K562 (cell line): Measurements from ENCODE around the gene N4BP2L1. TPM values are rescaled to one million over a fixed set of nuclear protein-coding genes. Genes with fewer than 3 reads are reported as not detected.

ENCODE experiments used
- ATAC-seq: fragments of 200-7000 bp; cut with Tn5 transposase; 3 replicates; pipeline ENCODE4 v1.9.1; 2020; ENCODE audit warnings: moderate library complexity
- BruUV-seq: library from RNA; stranded (reverse); fragments of 400-500 nt; replicated peaks from 2 replicates; lab custom pipeline; 2021; lab: Mats Ljungman, UMichigan
- CTCF ChIA-PET: fragments of 300-600 bp; formaldehyde crosslinking; extraction: SDS; loops from one replicate; lab custom pipeline; 2021; ENCODE audit warnings: low intra/inter-chr PET ratio; lab: Yijun Ruan, JAX
- POLR2A ChIA-PET: fragments of 300-600, 350-650 bp; sonication (Branson Sonifier 250); formaldehyde crosslinking; extraction: SDS; loops from one replicate; lab custom pipeline; 2021; ENCODE audit warnings: antibody characterized with exemption, inconsistent platforms; lab: Yijun Ruan, JAX
- DNase-seq, 4 experiments: peaks; one replicate each; pipeline versions ENCODE4 v3.0.0 to v3.0.0-alpha.2; 2011 to 2018; ENCODE audit warnings: low spot score in 3 of 4, mixed read lengths in 3 of 4; ENCODE audit errors: extremely low read depth in 1 of 4
- FAIRE-seq: peaks from 2 replicates; lab custom pipeline; 2011; peaks lifted over from hg19 to GRCh38; lab: Jason Lieb, UNC
- H2AFZ ChIP-seq: 2 replicates; pipeline ENCODE4 v1.6.0; 2011; ENCODE audit warnings: low read depth, low read length, control low read depth, inconsistent platforms
- H3K27ac ChIP-seq: fragments of 200-600 bp; 3 replicates; pipeline ENCODE4 v1.8.0; 2011; ENCODE audit warnings: low read depth, mild to moderate bottlenecking, control low read depth, inconsistent platforms, low read length, moderate library complexity, mixed read lengths; ENCODE audit errors: extremely low read depth
- H3K27me3 ChIP-seq, 2 experiments: fragments of 300-600 bp in 1 of 2; 2 replicates in 1 of 2; 3 replicates in 1 of 2; pipeline versions ENCODE4 v1.6.0 to v1.8.0; 2011; ENCODE audit warnings: inconsistent platforms in 2 of 2, low read length in 2 of 2, mild to moderate bottlenecking in 1 of 2, mixed read lengths in 1 of 2, moderate library complexity in 1 of 2; ENCODE audit not compliant: control insufficient read depth in 2 of 2, insufficient read depth in 2 of 2
- H3K36me3 ChIP-seq: fragments of 300-600 bp; 3 replicates; pipeline ENCODE4 v1.8.0; 2011; ENCODE audit warnings: mild to moderate bottlenecking, low read length, inconsistent platforms; ENCODE audit not compliant: control insufficient read depth, insufficient read depth
- H3K4me1 ChIP-seq, 2 experiments: fragments of 200-600 bp in 1 of 2; replicated peaks in 1 of 2; 2 replicates in 1 of 2; 3 replicates in 1 of 2; pipeline versions ENCODE4 v1.5.1 to v1.8.0; 2011; ENCODE audit warnings: inconsistent platforms in 2 of 2, low read length in 2 of 2, mild to moderate bottlenecking in 1 of 2, mixed read lengths in 1 of 2, moderate library complexity in 1 of 2; ENCODE audit not compliant: control insufficient read depth in 2 of 2, insufficient read depth in 2 of 2
- H3K4me2 ChIP-seq: 2 replicates; pipeline ENCODE4 v1.6.1; 2011; ENCODE audit warnings: low read length, control low read depth, inconsistent platforms, mixed read lengths; ENCODE audit not compliant: insufficient read depth
- H3K4me3 ChIP-seq: fragments of 200-600 bp; sonication (generic), shearing (Covaris generic); 2 replicates; pipeline ENCODE4 v1.5.1; 2016; ENCODE audit warnings: control low read depth, inconsistent platforms
- H3K79me2 ChIP-seq: fragments of 200-600 bp; 3 replicates; pipeline ENCODE4 v1.8.0; 2011; ENCODE audit warnings: low read length, inconsistent platforms; ENCODE audit not compliant: control insufficient read depth, insufficient read depth
- H3K9ac ChIP-seq, 2 experiments: 2 replicates each; pipeline versions ENCODE4 v1.6.0 to v1.6.1; 2011; ENCODE audit warnings: low read depth in 2 of 2, low read length in 2 of 2, control low read depth in 1 of 2, inconsistent platforms in 1 of 2, mild to moderate bottlenecking in 1 of 2, mixed read lengths in 1 of 2; ENCODE audit not compliant: insufficient read depth in 1 of 2
- H3K9me1 ChIP-seq: one replicate; pipeline ENCODE4 v1.6.0; 2011; ENCODE audit warnings: inconsistent platforms, mild to moderate bottlenecking, low read length, moderate library complexity; ENCODE audit not compliant: control insufficient read depth, insufficient read depth
- H3K9me3 ChIP-seq: replicated peaks from 2 replicates; pipeline ENCODE4 v1.5.1; 2011; ENCODE audit warnings: low read depth, low read length, inconsistent platforms; ENCODE audit not compliant: control insufficient read depth, insufficient read depth
- H4K20me1 ChIP-seq: replicated peaks from 2 replicates; pipeline ENCODE4 v1.6.1; 2011; ENCODE audit warnings: low read length, inconsistent platforms, mixed read lengths; ENCODE audit not compliant: control insufficient read depth, insufficient read depth
- HNRNPL ChIP-seq: fragments of 200-400 bp; formaldehyde crosslinking; IDR thresholded peaks from 2 replicates; pipeline ENCODE4 v1.6.1; 2017; ENCODE audit warnings: low read depth, mild to moderate bottlenecking, low read length
- PHF8 ChIP-seq: fragments of 200-600 bp; sonication (generic); IDR thresholded peaks from 2 replicates; pipeline ENCODE4 v1.6.1; 2012; ENCODE audit warnings: mixed run types, mild to moderate bottlenecking, inconsistent platforms, low read length, moderate library complexity, borderline replicate concordance
- YBX1 ChIP-seq: fragments of 450-650 bp; IDR thresholded peaks from 2 replicates; pipeline ENCODE4 v1.7.1; 2016; ENCODE audit warnings: mild to moderate bottlenecking
- ZNF253 ChIP-seq: fragments of 250-450 bp; sonication (Bioruptor Pico); conservative IDR thresholded peaks from 2 replicates; pipeline ENCODE4 v1.6.1; 2021; ENCODE audit warnings: mild to moderate bottlenecking
- WGBS: fragments of 100-300 bp; shearing (Covaris generic); methylation state at CpG from one replicate; pipeline ENCODE4 v1.1.6; 2016; ENCODE audit warnings: low coverage, mixed read lengths; ENCODE audit not compliant: insufficient coverage; ENCODE audit errors: missing lambda C conversion rate; 5-methylcytosine and 5-hydroxymethylcytosine counted together
- in situ Hi-C: fragments of 300-500 bp; cut with MboI; formaldehyde crosslinking; loops from 4 replicates; pipeline ENCODE4 v1.15.0; 2018; ENCODE audit warnings: inconsistent platforms, mixed read lengths
- intact Hi-C: fragments of 100-400 bp; cut with micrococcal nuclease; formaldehyde crosslinking; loops from 2 replicates; pipeline ENCODE4 v1.14.2; 2022
- polyA plus RNA-seq, 8 experiments: library from polyadenylated mRNA; depleted of rRNA in 4 of 8; stranded (reverse) in 5 of 8; unstranded in 3 of 8; fragments of >200 nt; fragmentation: Nextera tagmentation in 2 of 8; fragmentation: Illumina TruSeq in 1 of 8; extraction: Ambion mirVana in 2 of 8; extraction: Trizol in 1 of 8; gene quantifications; 2 replicates each; pipeline versions ENCODE4 v1.2.1 to v1.2.3, GENCODE V29; 2011 to 2014; ENCODE audit warnings: inconsistent platforms in 1 of 8, missing spikeins in 1 of 8
- total RNA-seq, 7 experiments: library from RNA; depleted of rRNA in 6 of 7; stranded (reverse); fragments of >200 nt in 6 of 7; fragmentation: Illumina TruSeq in 2 of 7; extraction: Trizol in 2 of 7; gene quantifications; 2 replicates each; pipeline versions ENCODE4 v1.2.1 to v1.2.3, GENCODE V29; 2011 to 2021; ENCODE audit warnings: low replicate concordance in 1 of 7
- TF ChIP-seq, protein P1 (sequence below): fragments of 250-450 bp; sonication (Bioruptor Pico); IDR thresholded peaks from 2 replicates; pipeline ENCODE4 v1.8.0; 2021; ENCODE audit warnings: moderate library complexity, mild to moderate bottlenecking, inconsistent platforms
- TF ChIP-seq, protein P2 (sequence below): fragments of 450-650 bp; formaldehyde crosslinking; IDR thresholded peaks from 2 replicates; pipeline ENCODE4 v1.4.0; 2020; ENCODE audit warnings: mild to moderate bottlenecking, moderate library complexity
- TF ChIP-seq, protein P3 (sequence below): fragments of 200-400 bp; formaldehyde crosslinking; IDR thresholded peaks from 2 replicates; pipeline ENCODE4 v1.6.1; 2017; ENCODE audit warnings: mild to moderate bottlenecking, low read depth, low read length, moderate library complexity
- TF ChIP-seq, protein P4 (sequence below): fragments of 250-450 bp; sonication (Bioruptor Pico); IDR thresholded peaks from 2 replicates; pipeline ENCODE4 v1.4.0; 2020

Gene N4BP2L1
- total and polyA plus RNA-seq, 9 of the 15 experiments (the other 6 are each of a cell fraction or from before 2014, with no cell fraction given): 0.06 to 0.33 (median 0.15) TPM; not detected in 1

DNA sequence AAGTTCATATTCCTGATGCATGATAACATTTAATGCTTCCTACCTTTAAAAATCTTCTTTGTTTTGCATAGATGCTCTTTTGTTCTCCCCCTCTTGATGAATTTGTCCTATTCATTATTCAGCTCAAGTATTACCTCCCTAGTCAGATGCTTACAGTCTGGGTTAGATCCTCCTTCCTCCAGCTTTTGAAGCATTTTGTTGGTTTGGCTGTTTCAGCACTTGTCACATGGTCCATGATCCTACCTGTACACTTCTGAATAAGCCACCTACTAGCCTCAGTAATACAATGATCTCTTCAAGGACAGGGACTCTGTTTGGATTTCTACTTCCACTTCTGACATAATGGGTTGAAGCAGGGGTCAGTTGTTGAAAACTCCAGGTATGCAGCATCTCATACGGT lies 37.4 kb downstream of the N4BP2L1 start:
- DNase-seq (no peak), FAIRE-seq (no peak), ATAC-seq (no peak)
- Histone ChIP-seq H3K4me2 (no peak overlapping the region), H3K4me1 (no peaks in the 10 kb centered on the region), H3K9ac (no peak overlapping the region), H3K79me2 (no peaks in the 10 kb centered on the region), H3K27me3 (no peaks in the 10 kb centered on the region), H2AFZ (no peak overlapping the region), H3K4me3 (no peak overlapping the region), H4K20me1 (no peaks in the 10 kb centered on the region), H3K9me3 (no peaks in the 10 kb centered on the region), H3K9me1 (no peaks in the 10 kb centered on the region), H3K36me3 (peaks cover 12% of the 10 kb centered on the region; the same call in 1 of the 3 replicates), H3K27ac (no peak overlapping the region)
- in situ Hi-C loops: no loop called here
- TF ChIP-seq HNRNPL: no peak
- TF ChIP-seq, protein P1, sequence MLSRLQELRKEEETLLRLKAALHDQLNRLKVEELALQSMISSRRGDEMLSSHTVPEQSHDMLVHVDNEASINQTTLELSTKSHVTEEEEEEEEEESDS: no peak
- no TSS peak for BruUV-seq
- intact Hi-C loops: no loop called here
- ChIA-PET CTCF (no interaction called here), POLR2A (no interaction called here)
- 59% methylated on average over 1 of the region's 1 CpG for WGBS

DNA sequence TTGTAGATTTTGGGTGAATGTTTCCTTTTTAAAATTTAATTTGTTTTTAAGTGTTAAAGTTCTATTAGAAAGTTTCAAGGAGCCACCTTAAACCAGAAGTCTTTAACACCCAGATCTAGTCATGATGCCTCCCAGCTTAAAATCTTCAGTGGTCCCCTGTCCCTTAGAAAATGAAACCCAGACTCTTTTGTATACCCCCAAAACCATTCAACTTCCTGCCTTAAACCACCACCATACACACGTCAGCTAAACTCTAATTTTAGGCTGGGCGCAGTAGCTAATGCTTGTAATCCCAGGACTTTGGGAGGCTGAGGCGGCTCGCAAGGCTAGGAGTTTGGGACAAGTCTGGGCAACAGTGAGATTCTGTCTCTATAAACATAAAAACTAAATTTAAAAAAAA lies 37.9 kb downstream of the N4BP2L1 start:
- DNase-seq (no peak), ATAC-seq (no peak), FAIRE-seq (no peak)
- BruUV-seq: no TSS peak
- Histone ChIP-seq H4K20me1 (no peaks in the 10 kb centered on the region), H3K4me3 (no peak overlapping the region), H3K27me3 (no peaks in the 10 kb centered on the region), H3K79me2 (no peaks in the 10 kb centered on the region), H3K9me1 (no peaks in the 10 kb centered on the region), H3K4me2 (no peak overlapping the region), H3K27ac (no peak overlapping the region), H3K9ac (no peak overlapping the region), H3K9me3 (no peaks in the 10 kb centered on the region), H3K4me1 (no peaks in the 10 kb centered on the region), H3K36me3 (peaks cover 8% of the 10 kb centered on the region; the same call in 1 of the 3 replicates), H2AFZ (no peak overlapping the region)
- POLR2A ChIA-PET: no interaction called here
- intact Hi-C loops (no loop called here), in situ Hi-C loops (no loop called here)
- CTCF ChIA-PET: no interaction called here
- 100% methylated on average over 4 of the region's 4 CpGs for WGBS
- no peak for TF ChIP-seq ZNF253 (CRISPR knock-in tag)
- TF ChIP-seq, protein P2, sequence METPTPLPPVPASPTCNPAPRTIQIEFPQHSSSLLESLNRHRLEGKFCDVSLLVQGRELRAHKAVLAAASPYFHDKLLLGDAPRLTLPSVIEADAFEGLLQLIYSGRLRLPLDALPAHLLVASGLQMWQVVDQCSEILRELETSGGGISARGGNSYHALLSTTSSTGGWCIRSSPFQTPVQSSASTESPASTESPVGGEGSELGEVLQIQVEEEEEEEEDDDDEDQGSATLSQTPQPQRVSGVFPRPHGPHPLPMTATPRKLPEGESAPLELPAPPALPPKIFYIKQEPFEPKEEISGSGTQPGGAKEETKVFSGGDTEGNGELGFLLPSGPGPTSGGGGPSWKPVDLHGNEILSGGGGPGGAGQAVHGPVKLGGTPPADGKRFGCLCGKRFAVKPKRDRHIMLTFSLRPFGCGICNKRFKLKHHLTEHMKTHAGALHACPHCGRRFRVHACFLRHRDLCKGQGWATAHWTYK: no peak
- no peak for TF ChIP-seq YBX1
- TF ChIP-seq, protein P3, sequence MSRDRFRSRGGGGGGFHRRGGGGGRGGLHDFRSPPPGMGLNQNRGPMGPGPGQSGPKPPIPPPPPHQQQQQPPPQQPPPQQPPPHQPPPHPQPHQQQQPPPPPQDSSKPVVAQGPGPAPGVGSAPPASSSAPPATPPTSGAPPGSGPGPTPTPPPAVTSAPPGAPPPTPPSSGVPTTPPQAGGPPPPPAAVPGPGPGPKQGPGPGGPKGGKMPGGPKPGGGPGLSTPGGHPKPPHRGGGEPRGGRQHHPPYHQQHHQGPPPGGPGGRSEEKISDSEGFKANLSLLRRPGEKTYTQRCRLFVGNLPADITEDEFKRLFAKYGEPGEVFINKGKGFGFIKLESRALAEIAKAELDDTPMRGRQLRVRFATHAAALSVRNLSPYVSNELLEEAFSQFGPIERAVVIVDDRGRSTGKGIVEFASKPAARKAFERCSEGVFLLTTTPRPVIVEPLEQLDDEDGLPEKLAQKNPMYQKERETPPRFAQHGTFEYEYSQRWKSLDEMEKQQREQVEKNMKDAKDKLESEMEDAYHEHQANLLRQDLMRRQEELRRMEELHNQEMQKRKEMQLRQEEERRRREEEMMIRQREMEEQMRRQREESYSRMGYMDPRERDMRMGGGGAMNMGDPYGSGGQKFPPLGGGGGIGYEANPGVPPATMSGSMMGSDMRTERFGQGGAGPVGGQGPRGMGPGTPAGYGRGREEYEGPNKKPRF: no peak
- TF ChIP-seq, protein P4, sequence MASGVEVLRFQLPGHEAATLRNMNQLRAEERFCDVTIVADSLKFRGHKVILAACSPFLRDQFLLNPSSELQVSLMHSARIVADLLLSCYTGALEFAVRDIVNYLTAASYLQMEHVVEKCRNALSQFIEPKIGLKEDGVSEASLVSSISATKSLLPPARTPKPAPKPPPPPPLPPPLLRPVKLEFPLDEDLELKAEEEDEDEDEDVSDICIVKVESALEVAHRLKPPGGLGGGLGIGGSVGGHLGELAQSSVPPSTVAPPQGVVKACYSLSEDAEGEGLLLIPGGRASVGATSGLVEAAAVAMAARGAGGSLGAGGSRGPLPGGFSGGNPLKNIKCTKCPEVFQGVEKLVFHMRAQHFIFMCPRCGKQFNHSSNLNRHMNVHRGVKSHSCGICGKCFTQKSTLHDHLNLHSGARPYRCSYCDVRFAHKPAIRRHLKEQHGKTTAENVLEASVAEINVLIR (CRISPR knock-in tag): no peak
- TF ChIP-seq PHF8: no peak
